GM18505 (cell line): Measurements from ENCODE around the gene DEPP1.

ENCODE experiments used
- ATAC-seq: cut with Tn5 transposase; IDR thresholded peaks from one replicate; pipeline ENCODE4 v1.9.1; 2021; ENCODE audit not compliant: unreplicated experiment
- POLR2A ChIP-seq: IDR thresholded peaks from 4 replicates; pipeline ENCODE4 v1.6.1; 2011; ENCODE audit warnings: borderline replicate concordance; ENCODE audit not compliant: insufficient read depth, insufficient read length; ENCODE audit errors: extremely low read depth

The DEPP1 gene

DNA sequence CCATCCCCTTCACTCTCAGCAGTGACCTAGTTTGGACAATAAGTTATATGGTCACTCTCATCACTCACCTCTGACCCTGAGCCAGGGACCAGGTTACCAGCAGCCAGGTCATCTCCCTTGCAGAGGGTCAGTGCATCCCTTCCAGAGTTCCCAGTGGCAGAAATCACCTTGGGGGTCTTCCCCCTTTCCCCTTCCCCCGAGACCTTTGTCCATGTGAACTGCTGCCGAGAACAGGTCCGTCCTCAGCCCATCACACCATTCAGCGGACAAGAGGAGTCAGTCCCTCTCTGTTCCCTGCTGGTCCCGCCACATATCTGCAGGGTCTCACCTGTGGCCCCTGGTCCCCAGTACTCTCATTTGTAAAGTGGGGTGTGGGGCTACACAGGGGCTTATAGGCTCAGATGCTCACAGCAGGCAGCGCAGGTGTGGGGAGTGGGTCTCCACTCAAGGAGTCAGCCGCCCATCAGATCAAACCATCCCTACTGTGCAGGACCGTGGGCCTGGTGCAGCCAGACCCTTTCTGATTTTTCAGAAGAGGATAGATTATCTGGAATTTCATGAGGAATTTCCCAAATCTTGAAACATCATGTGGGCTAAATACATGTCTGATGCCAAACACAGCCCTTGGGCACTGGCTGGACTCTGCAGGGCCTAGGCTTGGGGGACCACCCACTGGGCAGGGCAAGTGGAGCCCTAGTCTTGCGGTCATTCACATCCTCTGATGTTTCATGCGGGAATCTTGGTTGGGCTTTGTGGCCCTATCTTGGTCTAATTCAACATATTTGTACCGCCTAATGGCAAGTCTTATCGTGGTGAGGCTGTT lies 6.5 kb downstream of the DEPP1 start:
- ATAC-seq = no peak
- TF ChIP-seq POLR2A = no peak

DNA sequence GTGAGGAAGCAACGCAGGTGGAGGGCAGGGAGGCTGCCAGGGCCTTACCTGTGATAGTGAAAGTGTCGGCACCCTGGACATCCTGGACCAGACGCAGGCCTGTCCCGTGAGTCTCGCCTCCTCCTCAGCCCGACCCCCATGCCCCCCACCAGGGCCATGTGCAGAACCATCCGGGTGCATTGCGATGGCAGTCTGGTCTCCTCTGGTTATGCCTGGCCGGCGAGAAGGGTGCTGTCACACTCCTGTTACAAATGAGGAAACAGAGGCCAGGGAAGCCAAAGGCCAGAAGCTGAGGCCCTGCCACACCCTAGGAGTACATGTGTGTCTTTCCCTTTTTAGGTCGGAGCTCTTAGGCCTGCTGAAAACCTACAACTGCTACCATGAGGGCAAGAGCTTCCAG lies 7.2 kb downstream of the DEPP1 start:
- no peak for TF ChIP-seq POLR2A
- ATAC-seq = no peak

DNA sequence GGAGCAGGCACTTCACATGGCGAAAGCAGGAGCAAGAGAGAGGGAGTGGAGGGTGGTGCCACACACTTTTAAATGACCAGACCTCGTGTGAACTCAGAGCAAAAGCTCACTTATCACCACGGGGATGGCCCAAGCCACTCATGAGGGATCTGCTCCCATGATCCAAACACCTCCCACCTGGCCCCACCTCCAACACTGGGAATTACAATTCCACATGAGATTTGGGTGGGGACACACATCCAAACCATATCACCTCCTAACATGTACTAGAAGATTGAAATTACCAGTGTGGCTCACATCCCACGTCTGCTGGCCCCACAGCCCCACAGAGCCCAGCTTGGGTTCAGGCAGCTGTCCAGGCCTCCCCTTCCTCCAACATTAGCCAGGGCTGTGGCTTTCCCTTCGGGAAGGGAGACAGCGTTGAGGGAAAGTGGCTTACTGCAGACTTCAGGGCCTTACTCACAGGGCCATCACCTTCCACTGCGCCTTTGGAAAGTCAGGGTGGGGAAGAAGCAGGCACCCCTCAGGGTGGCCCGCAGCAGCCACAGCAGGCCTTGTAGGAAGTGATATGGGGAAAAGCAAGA lies 7.7 kb downstream of the DEPP1 start:
- no peak for TF ChIP-seq POLR2A
- ATAC-seq = no peak

DNA sequence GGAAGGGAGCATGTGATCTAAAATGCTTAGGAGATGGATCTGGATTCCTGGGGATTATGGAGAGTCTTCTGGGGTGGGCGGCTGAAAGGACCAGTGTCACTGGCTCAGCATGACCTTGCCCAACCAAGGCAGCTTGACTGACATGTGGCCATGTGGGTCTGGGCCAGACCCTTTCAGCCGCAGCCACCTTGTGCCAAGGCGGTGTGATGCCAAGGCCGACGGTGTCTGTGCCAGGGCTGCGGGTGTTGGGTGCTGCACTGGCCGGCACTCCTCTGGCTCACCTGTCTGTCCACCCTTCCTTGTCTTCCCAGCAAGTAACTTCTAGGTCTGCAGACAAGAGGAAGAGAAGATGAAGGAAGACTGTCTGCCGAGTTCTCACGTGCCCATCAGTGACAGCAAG lies 8.8 kb downstream of the DEPP1 start:
- no peak for TF ChIP-seq POLR2A
- no peak for ATAC-seq

DNA sequence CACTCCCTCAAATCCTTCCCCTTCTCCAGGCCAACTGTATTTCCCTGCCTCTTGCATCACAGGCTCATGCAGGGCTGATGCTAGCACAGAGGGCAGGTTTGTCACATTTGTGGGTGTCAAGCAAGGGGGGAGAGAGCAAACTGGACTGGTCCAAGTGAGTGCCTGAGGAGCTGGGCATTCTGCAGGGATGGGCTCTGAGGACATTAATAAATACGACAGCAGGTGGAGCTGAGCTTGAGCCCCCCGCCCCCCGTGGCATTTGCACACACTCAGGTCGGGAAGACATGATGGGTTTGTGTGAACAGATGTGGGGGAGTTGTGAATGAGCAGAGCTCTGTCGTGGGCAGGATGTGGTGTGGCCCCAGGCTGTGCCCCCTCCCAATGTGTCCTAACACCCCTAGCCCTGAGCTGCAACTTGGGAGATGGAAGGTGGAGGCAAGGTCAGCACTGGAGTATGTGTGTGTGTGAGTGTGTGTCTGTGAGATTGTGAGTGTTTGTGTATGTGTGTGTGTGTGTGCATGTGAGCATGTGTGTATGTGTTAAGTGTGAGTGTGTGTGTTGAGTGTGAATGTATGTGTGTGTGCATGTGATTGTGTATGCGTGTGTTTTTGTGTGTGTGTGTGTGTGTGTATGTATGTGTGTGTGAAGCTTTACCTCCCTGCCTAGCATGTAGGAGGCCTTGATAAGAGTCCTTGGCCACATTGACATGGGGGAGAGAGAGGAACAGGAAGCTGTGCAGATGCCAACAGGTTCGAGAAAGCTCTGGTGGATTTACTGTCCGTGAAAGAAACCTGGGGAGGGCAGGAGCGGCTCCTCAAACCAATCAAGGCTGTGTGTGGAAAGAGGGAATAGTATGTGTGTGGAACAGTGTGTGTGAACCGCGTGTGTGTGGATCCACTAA lies 9.9 kb downstream of the DEPP1 start:
- ATAC-seq = no peak
- TF ChIP-seq POLR2A = no peak

DNA sequence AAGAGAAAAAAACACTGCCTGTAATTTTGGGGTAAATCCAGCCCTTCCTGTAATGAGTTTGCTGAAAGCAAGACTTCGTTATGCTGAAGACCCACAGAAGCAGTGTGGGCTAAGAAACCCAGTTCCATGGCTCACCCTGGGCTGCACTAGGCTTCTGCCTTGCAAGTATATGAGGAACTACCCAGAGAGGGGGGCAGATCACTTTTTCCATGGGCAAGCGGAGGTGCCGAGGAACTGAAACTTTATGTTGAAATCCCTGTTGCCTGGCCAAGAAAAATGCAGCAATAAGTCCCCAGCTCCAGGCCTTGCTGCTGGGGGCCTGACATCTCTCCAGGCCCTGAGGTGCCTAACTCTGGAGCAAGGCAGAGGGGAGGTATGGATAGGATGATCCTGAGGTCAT lies 10.5 kb downstream of the DEPP1 start:
- ATAC-seq = no peak
- no peak for TF ChIP-seq POLR2A

DNA sequence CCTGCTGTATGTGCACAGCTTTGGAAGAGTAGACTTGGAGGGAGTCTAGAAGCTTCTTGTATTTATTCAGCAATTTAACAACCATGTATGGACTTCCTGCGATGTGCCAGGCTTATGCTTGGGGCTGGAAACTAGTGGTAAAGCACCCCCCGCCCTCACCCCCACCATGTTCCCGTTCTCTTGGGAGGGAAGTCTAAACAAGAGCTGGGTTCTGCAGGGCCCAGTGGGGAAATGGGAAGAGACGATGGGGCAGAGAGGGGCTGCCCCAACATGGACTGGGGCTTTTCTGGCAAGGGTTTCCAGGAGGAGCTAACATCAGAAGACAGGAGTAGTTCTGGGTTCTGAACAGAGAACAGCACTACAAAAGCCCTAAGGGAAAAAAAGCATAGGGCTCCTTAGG lies 11.0 kb downstream of the DEPP1 start:
- no peak for TF ChIP-seq POLR2A
- no peak for ATAC-seq

- ATAC-seq = no peak
- TF ChIP-seq POLR2A = no peak
Observed at GRCh38 chr10:44966816-44967509, 11.6 kb downstream of the DEPP1 start.

- no peak for TF ChIP-seq POLR2A
- no peak for ATAC-seq
Observed at GRCh38 chr10:44966129-44966815, 12.3 kb downstream of the DEPP1 start.

GRCh38 chr10:44965651-44966097 lies 12.9 kb downstream of the DEPP1 start:
- TF ChIP-seq POLR2A = no peak
- ATAC-seq = no peak

- ATAC-seq = no peak
- TF ChIP-seq POLR2A = no peak
Observed at GRCh38 chr10:44965104-44965503, 13.5 kb downstream of the DEPP1 start.
